Hippocampal formation (tissue), 2 donors: ENCODE measurements around the gene CISD3.

Source experiments
- DNase-seq, 2 donors: peaks; one replicate each; lab custom pipeline; 2025; lab: John Stamatoyannopoulos, UW

CISD3 gene

GRCh38 chr17:38728290-38728831 lies 1.8 kb upstream of the CISD3 start:
- DNase-seq, result no peak

GRCh38 chr17:38729368-38729885 lies 714 bp upstream of the CISD3 start:
- no peak for DNase-seq

- DNase-seq, result no peak
These were observed 612 bp downstream of the CISD3 start for GRCh38 chr17:38730526-38731379.

GRCh38 chr17:38731526-38732294 lies 1.6 kb downstream of the CISD3 start:
- DNase-seq, result no peak

GRCh38 chr17:38732376-38733281 lies 2.5 kb downstream of the CISD3 start:
- no peak for DNase-seq

GRCh38 chr17:38733282-38733981 lies 3.3 kb downstream of the CISD3 start:
- no peak for DNase-seq

GRCh38 chr17:38733982-38734973 lies 4.1 kb downstream of the CISD3 start:
- no peak for DNase-seq

GRCh38 chr17:38735161-38735997 lies 5.2 kb downstream of the CISD3 start:
- peak in 1 of 2 donors; percentile 41 for DNase-seq

GRCh38 chr17:38738007-38738662 lies 8.0 kb downstream of the CISD3 start:
- DNase-seq, result no peak

GRCh38 chr17:38738686-38739085 lies 8.5 kb downstream of the CISD3 start:
- no peak for DNase-seq

- no peak for DNase-seq
These were observed 9.2 kb downstream of the CISD3 start for GRCh38 chr17:38739305-38739704.

- no peak for DNase-seq
These were observed 9.9 kb downstream of the CISD3 start for GRCh38 chr17:38740044-38740443.

GRCh38 chr17:38740806-38741205 lies 10.7 kb downstream of the CISD3 start:
- DNase-seq, result no peak

GRCh38 chr17:38741461-38741860 lies 11.3 kb downstream of the CISD3 start:
- no peak for DNase-seq

GRCh38 chr17:38741921-38742410 lies 11.8 kb downstream of the CISD3 start:
- DNase-seq, result no peak

GRCh38 chr17:38742411-38743308 lies 12.5 kb downstream of the CISD3 start:
- no peak for DNase-seq
